H1 (cell line): ENCODE results near the gene C16orf89. TPM values are rescaled to one million over a fixed set of nuclear protein-coding genes. Genes with fewer than 3 reads are reported as not detected.
"Not testable (repeated sequence)": the region's sequence is repeated elsewhere in the genome, so short reads cannot be mapped to it uniquely, and the experiment has no call there.

Experiments
- CTCF ChIA-PET: fragments of 300-600 bp; sonication (Branson Sonifier 250); formaldehyde crosslinking; loops from one replicate; lab custom pipeline; 2021; ENCODE audit not compliant: partially characterized antibody; lab: Charles Lee
- POLR2A ChIA-PET: fragments of 300-600 bp; sonication (Branson Sonifier 250); formaldehyde crosslinking; loops from one replicate; lab custom pipeline; 2021; ENCODE audit warnings: inconsistent platforms; ENCODE audit not compliant: partially characterized antibody; lab: Charles Lee
- DNase-seq, 2 experiments: peaks; one replicate each; pipeline versions ENCODE4 v3.0.0 to v3.0.0-alpha.2; 2010 to 2022; ENCODE audit warnings: low spot score in 2 of 2, low read depth in 1 of 2, mixed read lengths in 1 of 2
- FAIRE-seq: peaks from 2 replicates; lab custom pipeline; 2011; peaks lifted over from hg19 to GRCh38; lab: Jason Lieb, UNC
- H2AFZ ChIP-seq: 2 replicates; pipeline ENCODE4 v1.8.1; 2012; ENCODE audit warnings: low read length, inconsistent platforms
- H2AK5ac ChIP-seq: 2 replicates; pipeline ENCODE4 v1.6.1; 2013; ENCODE audit warnings: low read depth, low read length
- H2BK120ac ChIP-seq: replicated peaks from 2 replicates; pipeline ENCODE3; 2013; ENCODE audit warnings: low read depth, low read length, inconsistent platforms
- H2BK12ac ChIP-seq: 2 replicates; pipeline ENCODE4 v1.6.1; 2013; ENCODE audit warnings: low read depth, low read length
- H2BK15ac ChIP-seq: 2 replicates; pipeline ENCODE4 v1.6.1; 2013; ENCODE audit warnings: low read length
- H2BK20ac ChIP-seq: 2 replicates; pipeline ENCODE4 v1.6.1; 2013; ENCODE audit warnings: low read length
- H2BK5ac ChIP-seq: 2 replicates; pipeline ENCODE4 v1.6.1; 2013; ENCODE audit warnings: low read depth, low read length
- H3K14ac ChIP-seq: 2 replicates; pipeline ENCODE4 v1.6.1; 2013; ENCODE audit warnings: inconsistent platforms; ENCODE audit not compliant: insufficient read length
- H3K18ac ChIP-seq: 2 replicates; pipeline ENCODE4 v1.6.1; 2013; ENCODE audit warnings: low read length; ENCODE audit errors: extremely low read depth
- H3K23ac ChIP-seq: 2 replicates; pipeline ENCODE4 v1.6.1; 2013; ENCODE audit warnings: inconsistent platforms; ENCODE audit not compliant: insufficient read length
- H3K23me2 ChIP-seq: 2 replicates; pipeline ENCODE4 v1.6.1; 2013; ENCODE audit warnings: low read depth, low read length
- H3K27ac ChIP-seq: 2 replicates; pipeline ENCODE4 v1.6.1; 2011; ENCODE audit warnings: low read depth, low read length, inconsistent platforms
- H3K27me3 ChIP-seq, 4 experiments: replicated peaks in 1 of 4; 1 replicate in 1 of 4; 2 replicates in 3 of 4; pipeline versions ENCODE4 v1.6.1 to v1.8.1; 2011 to 2013; ENCODE audit warnings: low read length in 3 of 4, mild to moderate bottlenecking in 3 of 4, inconsistent platforms in 2 of 4, mixed read lengths in 2 of 4, moderate library complexity in 1 of 4; ENCODE audit not compliant: control insufficient read depth in 3 of 4, insufficient read depth in 3 of 4; ENCODE audit errors: extremely low read depth in 1 of 4
- H3K36me3 ChIP-seq, 4 experiments: 2 replicates each; pipeline versions ENCODE4 v1.6.1 to v1.8.1; 2011 to 2013; ENCODE audit warnings: mild to moderate bottlenecking in 4 of 4, low read length in 3 of 4, moderate library complexity in 2 of 4, control low read depth in 1 of 4, inconsistent platforms in 1 of 4; ENCODE audit not compliant: insufficient read depth in 4 of 4, control insufficient read depth in 2 of 4
- H3K4ac ChIP-seq: replicated peaks from 2 replicates; pipeline ENCODE3; 2013; ENCODE audit warnings: low read length, low read depth, mixed read lengths, inconsistent platforms; ENCODE audit not compliant: insufficient read length
- H3K4me1 ChIP-seq, 4 experiments: replicated peaks in 1 of 4; 1 replicate in 1 of 4; 2 replicates in 3 of 4; pipeline versions ENCODE4 v1.6.1 to v1.8.1; 2011 to 2013; ENCODE audit warnings: low read length in 3 of 4, inconsistent platforms in 2 of 4, mixed read lengths in 1 of 4; ENCODE audit not compliant: insufficient read depth in 4 of 4, control insufficient read depth in 3 of 4
- H3K4me2 ChIP-seq, 2 experiments: 2 replicates each; pipeline versions ENCODE4 v1.6.1 to v1.8.1; 2011 to 2013; ENCODE audit warnings: low read depth in 2 of 2, low read length in 2 of 2, control low read depth in 1 of 2, inconsistent platforms in 1 of 2, mild to moderate bottlenecking in 1 of 2; ENCODE audit not compliant: insufficient read depth in 1 of 2
- H3K4me3 ChIP-seq, 4 experiments: fragments of 200-600, 300-600 bp in 1 of 4; sonication (generic), shearing (Covaris generic), sonication (Bioruptor Twin) in 1 of 4; 2 replicates each; pipeline versions ENCODE4 v1.5.1 to v1.8.1; 2011 to 2016; ENCODE audit warnings: low read length in 4 of 4, low read depth in 3 of 4, control low read depth in 2 of 4, inconsistent platforms in 2 of 4, mild to moderate bottlenecking in 2 of 4, mixed read lengths in 1 of 4, moderate library complexity in 1 of 4; ENCODE audit not compliant: insufficient read depth in 2 of 4; ENCODE audit errors: extremely low read depth in 1 of 4
- H3K56ac ChIP-seq: replicated peaks from 2 replicates; pipeline ENCODE3; 2013; ENCODE audit warnings: low read depth, mild to moderate bottlenecking, mixed read lengths, low read length, inconsistent platforms; ENCODE audit not compliant: insufficient read length
- H3K79me1 ChIP-seq: 2 replicates; pipeline ENCODE4 v1.6.1; 2013; ENCODE audit warnings: low read depth, low read length, control low read depth
- H3K79me2 ChIP-seq, 2 experiments: 2 replicates each; pipeline versions ENCODE4 v1.6.1 to v1.8.1; 2012 to 2013; ENCODE audit warnings: low read length in 2 of 2, mild to moderate bottlenecking in 2 of 2, inconsistent platforms in 1 of 2; ENCODE audit not compliant: insufficient read depth in 2 of 2, control insufficient read depth in 1 of 2
- H3K9ac ChIP-seq, 4 experiments: replicated peaks in 1 of 4; 1 replicate in 1 of 4; 2 replicates in 3 of 4; pipeline versions ENCODE4 v1.6.1 to v1.8.1; 2011 to 2013; ENCODE audit warnings: low read depth in 3 of 4, low read length in 3 of 4, control low read depth in 2 of 4, mild to moderate bottlenecking in 2 of 4, moderate library complexity in 2 of 4, inconsistent platforms in 1 of 4; ENCODE audit errors: extremely low read depth in 1 of 4
- H3K9me3 ChIP-seq, 2 experiments: 2 replicates each; pipeline versions ENCODE4 v1.6.1 to v1.8.1; 2012 to 2013; ENCODE audit warnings: mild to moderate bottlenecking in 2 of 2, moderate library complexity in 2 of 2, control low read depth in 1 of 2, inconsistent platforms in 1 of 2, low read depth in 1 of 2, low read length in 1 of 2, mixed read lengths in 1 of 2; ENCODE audit not compliant: insufficient read depth in 2 of 2
- H4K20me1 ChIP-seq, 2 experiments: replicated peaks in 1 of 2; 2 replicates each; pipeline versions ENCODE3 to v1.8.1; 2011 to 2013; ENCODE audit warnings: inconsistent platforms in 2 of 2, low read length in 2 of 2, mild to moderate bottlenecking in 1 of 2; ENCODE audit not compliant: insufficient read depth in 2 of 2, control insufficient read depth in 1 of 2
- H4K5ac ChIP-seq: 2 replicates; pipeline ENCODE4 v1.6.1; 2013; ENCODE audit warnings: low read length, low read depth, mixed read lengths, inconsistent platforms; ENCODE audit not compliant: insufficient read length
- H4K8ac ChIP-seq: 2 replicates; pipeline ENCODE4 v1.8.0; 2013; ENCODE audit warnings: mild to moderate bottlenecking, moderate library complexity, low read length, inconsistent platforms; ENCODE audit not compliant: insufficient read depth; ENCODE audit errors: extremely low read depth
- H4K91ac ChIP-seq: replicated peaks from 2 replicates; pipeline ENCODE3; 2013; ENCODE audit warnings: low read length, mixed read lengths, inconsistent platforms; ENCODE audit not compliant: insufficient read length
- WGBS, 2 experiments: shearing (Covaris generic) in 1 of 2; methylation state at CpG; one replicate each; pipeline versions ENCODE4 v1.1.6 to v1.1.7; 2013 to 2015; ENCODE audit warnings: low lambda C conversion rate in 2 of 2, mixed read lengths in 2 of 2, inconsistent platforms in 1 of 2, low coverage in 1 of 2, missing lambda C conversion rate in 1 of 2; ENCODE audit not compliant: insufficient replicate concordance in 2 of 2, insufficient coverage in 1 of 2, insufficient read length in 1 of 2; ENCODE audit errors: extremely low coverage in 1 of 2, missing lambda C conversion rate in 1 of 2; 5-methylcytosine and 5-hydroxymethylcytosine counted together
- polyA plus RNA-seq, 7 experiments: library from polyadenylated mRNA; depleted of rRNA in 3 of 7; stranded (reverse) in 5 of 7; unstranded in 2 of 7; fragments of >200 nt in 5 of 7; fragments of 200-250 nt in 2 of 7; gene quantifications; 1 replicate in 5 of 7; 2 replicates in 1 of 7; 4 replicates in 1 of 7; pipeline versions ENCODE4 v1.2.1 to v1.2.3, GENCODE V29; 2011 to 2013; ENCODE audit warnings: missing spikeins in 2 of 7, mixed read lengths in 2 of 7
- total RNA-seq: library from RNA; stranded (reverse); fragmentation: NEBNext Ultra II Directional; extraction: Animal tissue kit (Norgen Biotek cat#: 25700); gene quantifications from 2 replicates; pipeline ENCODE4 v1.2.1, GENCODE V29; 2021

C16orf89 gene
- total and polyA plus RNA-seq, 2 of the 8 experiments (the other 6 are each of a cell fraction or from before 2014, with no cell fraction given) = 6.7 to 9.9 TPM

DNA sequence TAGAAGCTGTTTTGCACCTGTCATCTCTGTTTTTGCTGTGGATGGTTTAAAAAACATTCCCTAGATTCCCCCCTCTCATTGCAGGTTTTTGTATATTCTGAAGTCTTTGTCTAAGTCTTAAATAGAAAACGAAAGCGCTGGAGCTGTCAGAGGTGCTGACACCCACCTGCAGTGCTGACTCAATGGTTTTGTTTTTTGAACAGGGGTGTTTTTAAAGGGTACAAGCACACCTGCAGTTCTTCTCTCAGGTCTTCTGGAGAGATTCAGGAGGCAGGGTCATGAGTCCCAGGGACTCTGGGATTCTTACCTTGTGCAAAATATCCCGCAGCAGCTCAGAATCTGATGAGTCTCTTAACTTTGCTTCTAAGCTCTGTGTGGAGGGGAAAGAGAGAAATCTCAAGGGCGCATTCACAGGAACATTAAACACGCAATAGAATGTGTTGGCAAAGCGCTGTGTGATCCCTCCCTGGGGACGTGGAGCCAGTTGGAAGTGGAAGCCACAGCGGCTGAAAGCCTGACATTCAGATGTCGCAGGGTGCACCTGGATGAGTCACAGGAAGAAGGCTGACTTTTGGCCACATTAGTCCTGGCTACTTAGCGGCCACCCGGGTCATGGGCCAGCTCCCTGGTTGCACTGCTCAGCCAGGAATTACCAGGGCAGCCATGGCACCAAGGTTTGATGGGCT lies 29.5 kb upstream of the C16orf89 start:
- H4K91ac ChIP-seq, FAIRE-seq, H3K14ac ChIP-seq, H3K23ac ChIP-seq, H2BK120ac ChIP-seq, H3K4ac ChIP-seq, H3K27ac ChIP-seq, H2BK5ac ChIP-seq, H3K4me2 ChIP-seq, H2AFZ ChIP-seq, H3K36me3 ChIP-seq, H3K18ac ChIP-seq, H3K79me1 ChIP-seq, H3K4me1 ChIP-seq, H3K79me2 ChIP-seq, H3K27me3 ChIP-seq, H2BK15ac ChIP-seq, H3K9me3 ChIP-seq, H2BK20ac ChIP-seq, H3K4me3 ChIP-seq, H4K8ac ChIP-seq, H2AK5ac ChIP-seq, DNase-seq, H2BK12ac ChIP-seq, H4K5ac ChIP-seq, H3K9ac ChIP-seq, H3K23me2 ChIP-seq, H4K20me1 ChIP-seq, H3K56ac ChIP-seq: not testable (repeated sequence)
- ChIA-PET POLR2A (interaction anchor here (1.1 kb wide), 1 partner anchor 35 kb away, joined by 3 read pairs; no protein-coding TSS in a partner anchor), CTCF (interaction anchor here (27.9 kb wide), 1 partner anchor 42 kb away, joined by 625 read pairs; the partner anchor contains the start of gene C16orf89)
- 76% methylated on average over 11 of the region's 11 CpGs; no CpG with 5 or more reads in 1 of the 2 experiments for WGBS, 2 experiments
